Measurements from ENCODE around the gene TANGO2. TPM values are rescaled to one million over a fixed set of nuclear protein-coding genes. Genes with fewer than 3 reads are reported as not detected.

TANGO2 gene
- total and polyA plus RNA-seq, 9 of the 15 experiments (the other 6 are each of a cell fraction or from before 2014, with no cell fraction given), result 15.5 to 94.9 (median 70.1) TPM

DNA sequence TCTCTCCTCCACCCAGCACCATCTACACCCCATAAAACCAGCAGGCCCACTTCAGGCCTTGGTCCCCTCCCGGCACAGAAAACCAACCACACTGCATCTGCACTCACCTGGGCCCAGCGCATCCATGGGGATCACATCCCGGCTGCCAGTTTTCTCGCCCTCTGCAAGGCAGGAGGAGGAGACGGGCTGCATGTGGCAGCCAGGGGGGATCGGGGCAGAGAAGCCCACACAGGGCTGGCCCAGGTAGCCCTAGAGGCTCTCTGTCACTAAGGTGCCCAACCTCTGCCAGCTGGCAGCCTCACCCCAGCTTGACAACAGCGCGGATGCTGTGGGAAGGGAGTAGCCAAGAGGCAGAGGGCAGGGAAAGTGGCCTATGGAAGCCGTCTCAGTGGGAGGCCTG, 48.7 kb upstream of the TANGO2 start:
- Histone ChIP-seq H2AFZ (ENCODE audit: low read depth, low read length) (no peak overlapping the region), H3K9me3 (replicated peaks; ENCODE audit: control insufficient read depth, insufficient read depth, low read depth, low read length) (no peaks in the 10 kb centered on the region), H3K9me1 (ENCODE audit: control insufficient read depth, insufficient read depth, low read length) (peaks cover 21% of the 10 kb centered on the region), H3K4me1 (replicated peaks in 1 of 2; ENCODE audit: control insufficient read depth in 2 of 2, insufficient read depth in 2 of 2, low read length in 2 of 2) (peaks cover 18 to 86% of the 10 kb centered on the region in 2 experiments), H3K79me2 (ENCODE audit: control insufficient read depth, insufficient read depth, low read length) (no peaks in the 10 kb centered on the region), H3K4me3 (no peak overlapping the region), H3K4me2 (ENCODE audit: insufficient read depth, low read length) (no peak overlapping the region), H3K27ac (ENCODE audit: extremely low read depth, low read depth, low read length) (no peak overlapping the region), H3K36me3 (ENCODE audit: control insufficient read depth, insufficient read depth, low read length) (peaks cover 56% of the 10 kb centered on the region; the same call in 2 of the 3 replicates), H4K20me1 (replicated peaks; ENCODE audit: control insufficient read depth, insufficient read depth, low read length) (peaks cover 46% of the 10 kb centered on the region), H3K9ac (ENCODE audit: insufficient read depth in 1 of 2, low read depth in 2 of 2, low read length in 2 of 2) (peak overlapping the region in 1 of 2 experiments; percentile 59; a peak in 2 of 4 replicates), H3K27me3 (ENCODE audit: control insufficient read depth in 2 of 2, insufficient read depth in 2 of 2, low read length in 2 of 2) (no peaks in the 10 kb centered on the region)
- intact Hi-C loops (cut with micrococcal nuclease), result loop anchor here (10.0 kb wide), 2 partner anchors 263 to 323 kb away; no protein-coding TSS in a partner anchor
- no TSS peak for BruUV-seq (replicated peaks)
- ChIA-PET CTCF (ENCODE audit: low intra/inter-chr PET ratio) (interaction anchor here (1.1 to 4.2 kb wide), 4 partner anchors 40 to 158 kb away, joined by 3 to 109 read pairs (median 55); partner anchors contain the start of gene ZDHHC8), POLR2A (interaction anchor here (0.8 to 13.7 kb wide), 15 partner anchors 12 to 256 kb away, joined by 3 to 115 read pairs (median 4); partner anchors contain the start of genes DGCR8, RANBP1, TANGO2 and TRMT2A)
- WGBS (ENCODE audit: insufficient coverage, low coverage, missing lambda C conversion rate), result 94% methylated on average over 9 of the region's 9 CpGs
- in situ Hi-C loops (cut with MboI), result loop anchor here (5.0 kb wide), 3 partner anchors 40 to 155 kb away; no protein-coding TSS in a partner anchor
- FAIRE-seq (no peak), DNase-seq (ENCODE audit: extremely low read depth in 1 of 4, low spot score in 3 of 4) (no peak), ATAC-seq (no peak)
- no peak for TF ChIP-seq ARID2 (IDR thresholded peaks at IDR 0.05)
- TF ChIP-seq RBM34 (IDR thresholded peaks at IDR 0.05; ENCODE audit: borderline replicate concordance, insufficient read depth, low read length), result no peak
- TF ChIP-seq, protein P1, sequence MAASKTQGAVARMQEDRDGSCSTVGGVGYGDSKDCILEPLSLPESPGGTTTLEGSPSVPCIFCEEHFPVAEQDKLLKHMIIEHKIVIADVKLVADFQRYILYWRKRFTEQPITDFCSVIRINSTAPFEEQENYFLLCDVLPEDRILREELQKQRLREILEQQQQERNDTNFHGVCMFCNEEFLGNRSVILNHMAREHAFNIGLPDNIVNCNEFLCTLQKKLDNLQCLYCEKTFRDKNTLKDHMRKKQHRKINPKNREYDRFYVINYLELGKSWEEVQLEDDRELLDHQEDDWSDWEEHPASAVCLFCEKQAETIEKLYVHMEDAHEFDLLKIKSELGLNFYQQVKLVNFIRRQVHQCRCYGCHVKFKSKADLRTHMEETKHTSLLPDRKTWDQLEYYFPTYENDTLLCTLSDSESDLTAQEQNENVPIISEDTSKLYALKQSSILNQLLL (CRISPR knock-in tag; IDR thresholded peaks at IDR 0.05; ENCODE audit: borderline replicate concordance), result no peak
- no peak for TF ChIP-seq SP2 (IDR thresholded peaks at IDR 0.05; ENCODE audit: extremely low read depth, low read depth, low read length, poor library complexity, severe bottlenecking)
- TF ChIP-seq ZFP1 (CRISPR knock-in tag; IDR thresholded peaks at IDR 0.05), result no peak
- no peak for TF ChIP-seq ZBTB17 (CRISPR knock-in tag; IDR thresholded peaks at IDR 0.05)
- TF ChIP-seq, protein P2, sequence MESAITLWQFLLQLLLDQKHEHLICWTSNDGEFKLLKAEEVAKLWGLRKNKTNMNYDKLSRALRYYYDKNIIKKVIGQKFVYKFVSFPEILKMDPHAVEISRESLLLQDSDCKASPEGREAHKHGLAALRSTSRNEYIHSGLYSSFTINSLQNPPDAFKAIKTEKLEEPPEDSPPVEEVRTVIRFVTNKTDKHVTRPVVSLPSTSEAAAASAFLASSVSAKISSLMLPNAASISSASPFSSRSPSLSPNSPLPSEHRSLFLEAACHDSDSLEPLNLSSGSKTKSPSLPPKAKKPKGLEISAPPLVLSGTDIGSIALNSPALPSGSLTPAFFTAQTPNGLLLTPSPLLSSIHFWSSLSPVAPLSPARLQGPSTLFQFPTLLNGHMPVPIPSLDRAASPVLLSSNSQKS (CRISPR knock-in tag; IDR thresholded peaks at IDR 0.05), result no peak
- no peak for TF ChIP-seq MED1 (CRISPR knock-in tag; IDR thresholded peaks at IDR 0.05; ENCODE audit: borderline replicate concordance)
- no peak for TF ChIP-seq ZNF830 (CRISPR knock-in tag; IDR thresholded peaks at IDR 0.05)
- TF ChIP-seq, protein P3, sequence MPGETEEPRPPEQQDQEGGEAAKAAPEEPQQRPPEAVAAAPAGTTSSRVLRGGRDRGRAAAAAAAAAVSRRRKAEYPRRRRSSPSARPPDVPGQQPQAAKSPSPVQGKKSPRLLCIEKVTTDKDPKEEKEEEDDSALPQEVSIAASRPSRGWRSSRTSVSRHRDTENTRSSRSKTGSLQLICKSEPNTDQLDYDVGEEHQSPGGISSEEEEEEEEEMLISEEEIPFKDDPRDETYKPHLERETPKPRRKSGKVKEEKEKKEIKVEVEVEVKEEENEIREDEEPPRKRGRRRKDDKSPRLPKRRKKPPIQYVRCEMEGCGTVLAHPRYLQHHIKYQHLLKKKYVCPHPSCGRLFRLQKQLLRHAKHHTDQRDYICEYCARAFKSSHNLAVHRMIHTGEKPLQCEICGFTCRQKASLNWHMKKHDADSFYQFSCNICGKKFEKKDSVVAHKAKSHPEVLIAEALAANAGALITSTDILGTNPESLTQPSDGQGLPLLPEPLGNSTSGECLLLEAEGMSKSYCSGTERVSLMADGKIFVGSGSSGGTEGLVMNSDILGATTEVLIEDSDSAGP (CRISPR knock-in tag; IDR thresholded peaks at IDR 0.05), result no peak
- no peak for TF ChIP-seq SPI1 (IDR thresholded peaks at IDR 0.05; ENCODE audit: borderline replicate concordance, low read depth, low read length)
- TF ChIP-seq RREB1 (CRISPR knock-in tag; IDR thresholded peaks at IDR 0.05), result no peak

Data from K562 (cell line).